ENCODE measurements around the gene HAPLN1. TPM values are rescaled to one million over a fixed set of nuclear protein-coding genes. Genes with fewer than 3 reads are reported as not detected.

HAPLN1 gene
- polyA plus RNA-seq, 1 experiment: not detected

DNA sequence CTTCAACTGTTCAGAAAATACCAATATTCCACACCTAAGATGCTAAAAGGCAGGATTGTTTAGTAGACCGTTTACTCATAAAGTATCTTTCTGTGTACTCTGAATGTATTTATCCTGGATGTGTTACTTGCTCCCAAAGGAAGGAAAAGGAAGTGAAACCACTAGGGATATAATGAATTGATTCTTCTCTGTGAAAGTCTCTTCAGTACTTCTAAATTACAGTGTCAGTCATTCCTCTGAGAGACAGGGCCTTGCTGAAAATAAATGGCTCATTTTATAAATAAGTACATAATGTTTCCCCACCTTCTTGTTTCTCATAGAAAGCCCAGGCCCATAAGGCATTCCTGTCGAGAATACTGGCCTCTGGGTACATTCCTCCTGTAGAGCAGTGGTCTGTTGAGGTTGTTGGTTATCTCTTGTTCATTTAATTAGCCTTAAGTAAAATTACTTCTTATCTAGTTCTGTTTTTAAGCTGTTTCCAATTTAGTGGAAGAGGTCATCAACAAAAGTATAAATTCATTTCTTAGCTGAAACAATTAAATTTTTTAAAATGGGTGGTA is 1.6 kb downstream of the HAPLN1 start:
- Histone ChIP-seq H3K27me3 (ENCODE audit: control insufficient read depth, insufficient read depth, low read length) (peaks cover 2% of the 10 kb centered on the region), H3K27ac (ENCODE audit: low read depth, low read length) (no peak overlapping the region), H3K9me3 (ENCODE audit: control insufficient read depth, insufficient read depth, low read length) (no peaks in the 10 kb centered on the region), H3K4me3 (ENCODE audit: low read depth, low read length) (no peak overlapping the region)
- ChIA-PET CTCF (interaction anchor here (0.6 to 2.7 kb wide), 11 partner anchors 68 to 1331 kb away, joined by 3 to 19 read pairs (median 5); partner anchors contain the start of gene EDIL3), POLR2A (no interaction called here)
- TF ChIP-seq, protein P1, sequence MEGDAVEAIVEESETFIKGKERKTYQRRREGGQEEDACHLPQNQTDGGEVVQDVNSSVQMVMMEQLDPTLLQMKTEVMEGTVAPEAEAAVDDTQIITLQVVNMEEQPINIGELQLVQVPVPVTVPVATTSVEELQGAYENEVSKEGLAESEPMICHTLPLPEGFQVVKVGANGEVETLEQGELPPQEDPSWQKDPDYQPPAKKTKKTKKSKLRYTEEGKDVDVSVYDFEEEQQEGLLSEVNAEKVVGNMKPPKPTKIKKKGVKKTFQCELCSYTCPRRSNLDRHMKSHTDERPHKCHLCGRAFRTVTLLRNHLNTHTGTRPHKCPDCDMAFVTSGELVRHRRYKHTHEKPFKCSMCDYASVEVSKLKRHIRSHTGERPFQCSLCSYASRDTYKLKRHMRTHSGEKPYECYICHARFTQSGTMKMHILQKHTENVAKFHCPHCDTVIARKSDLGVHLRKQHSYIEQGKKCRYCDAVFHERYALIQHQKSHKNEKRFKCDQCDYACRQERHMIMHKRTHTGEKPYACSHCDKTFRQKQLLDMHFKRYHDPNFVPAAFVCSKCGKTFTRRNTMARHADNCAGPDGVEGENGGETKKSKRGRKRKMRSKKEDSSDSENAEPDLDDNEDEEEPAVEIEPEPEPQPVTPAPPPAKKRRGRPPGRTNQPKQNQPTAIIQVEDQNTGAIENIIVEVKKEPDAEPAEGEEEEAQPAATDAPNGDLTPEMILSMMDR (IDR thresholded peaks at IDR 0.05; ENCODE audit: low read depth, low read length): no peak
- no peak for DNase-seq (ENCODE audit: low read depth, low spot score)

DNA sequence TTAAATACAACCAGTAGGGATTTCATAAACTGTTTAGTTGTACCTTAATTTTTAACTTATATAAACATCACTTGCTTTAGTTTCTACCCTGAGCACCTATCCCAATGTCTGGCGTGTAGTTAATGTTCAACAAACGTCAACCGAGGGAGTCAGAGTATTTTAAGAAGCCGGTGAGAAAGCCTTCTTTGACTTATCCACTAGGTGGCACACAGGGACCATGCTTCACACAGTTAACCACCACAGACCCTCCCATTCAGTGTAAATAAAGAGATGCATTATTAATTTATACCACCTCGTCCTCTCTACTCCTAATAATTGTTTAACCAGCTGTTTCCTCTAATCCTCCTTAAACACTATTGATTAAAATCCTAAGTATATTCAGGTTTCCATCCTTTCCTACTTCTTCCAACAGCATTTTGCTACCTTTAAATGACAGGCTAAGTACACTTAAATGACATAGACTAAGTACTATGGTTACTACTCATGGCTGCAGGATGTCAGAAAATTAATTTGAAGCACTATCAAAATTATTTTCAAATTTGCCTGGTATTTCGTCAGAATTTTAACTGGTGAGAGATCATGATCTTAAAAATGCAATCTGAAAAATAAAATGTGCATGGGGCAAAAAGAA is 2.3 kb downstream of the HAPLN1 start:
- CTCF ChIA-PET: interaction anchor here (0.6 to 2.7 kb wide), 20 partner anchors 69 to 1578 kb away, joined by 3 to 19 read pairs (median 4); partner anchors contain the start of gene EDIL3
- POLR2A ChIA-PET: no interaction called here
- H3K27ac ChIP-seq (ENCODE audit: low read depth, low read length): no peak overlapping the region
- no peak overlapping the region for H3K4me3 ChIP-seq (ENCODE audit: low read depth, low read length)
- no peaks in the 10 kb centered on the region for H3K9me3 ChIP-seq (ENCODE audit: control insufficient read depth, insufficient read depth, low read length)
- TF ChIP-seq, protein P1 (IDR thresholded peaks at IDR 0.05; ENCODE audit: low read depth, low read length): peak; percentile 91
- DNase-seq (ENCODE audit: low read depth, low spot score): peak; percentile 38
- peaks cover 4% of the 10 kb centered on the region for H3K27me3 ChIP-seq (ENCODE audit: control insufficient read depth, insufficient read depth, low read length)

DNA sequence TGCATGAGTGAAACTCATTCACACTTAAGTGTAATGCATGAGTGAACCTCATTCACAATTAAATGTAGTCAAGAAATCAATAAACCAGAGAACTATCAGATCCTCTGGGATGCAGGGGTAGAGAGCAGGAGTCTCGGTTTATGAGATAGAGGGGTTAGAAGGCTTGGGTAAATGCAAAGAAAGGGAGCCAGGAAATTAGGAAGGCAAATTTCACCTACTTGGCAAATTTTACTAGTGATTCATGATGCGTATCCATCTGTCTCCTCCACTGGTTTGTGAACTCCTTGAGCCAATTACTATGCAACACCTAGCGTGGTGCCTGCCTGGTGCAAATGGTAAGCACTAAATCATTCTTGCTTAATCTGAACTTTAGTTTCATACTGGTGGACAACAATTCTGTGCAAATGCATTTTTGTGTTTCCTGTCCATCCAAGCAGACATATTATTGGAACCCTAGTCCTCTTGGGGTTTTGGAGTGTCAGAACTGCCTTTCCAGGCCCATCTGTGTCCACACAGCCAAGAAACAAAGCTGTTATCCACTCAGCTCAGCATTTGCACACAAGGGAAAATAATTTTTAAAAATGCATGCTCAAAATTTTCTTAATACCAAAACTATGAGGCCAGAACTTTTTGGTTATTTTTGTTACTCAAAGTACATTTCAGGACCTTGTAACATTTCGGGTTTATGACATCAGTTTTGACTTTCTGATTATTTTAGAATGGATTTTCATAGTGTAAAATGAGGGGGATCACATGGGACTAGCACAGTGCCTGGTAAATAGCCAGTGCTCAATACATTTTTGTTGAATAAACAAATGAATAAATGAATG is 5.2 kb downstream of the HAPLN1 start:
- TF ChIP-seq, protein P1 (IDR thresholded peaks at IDR 0.05; ENCODE audit: low read depth, low read length): no peak
- Histone ChIP-seq H3K9me3 (ENCODE audit: control insufficient read depth, insufficient read depth, low read length) (no peaks in the 10 kb centered on the region), H3K27ac (ENCODE audit: low read depth, low read length) (no peak overlapping the region), H3K27me3 (ENCODE audit: control insufficient read depth, insufficient read depth, low read length) (peaks cover 4% of the 10 kb centered on the region), H3K4me3 (ENCODE audit: low read depth, low read length) (no peak overlapping the region)
- CTCF ChIA-PET: interaction anchor here (1.2 kb wide), 1 partner anchor 1334 kb away, joined by 3 read pairs; no protein-coding TSS in a partner anchor
- POLR2A ChIA-PET: no interaction called here
- DNase-seq (ENCODE audit: low read depth, low spot score): no peak

DNA sequence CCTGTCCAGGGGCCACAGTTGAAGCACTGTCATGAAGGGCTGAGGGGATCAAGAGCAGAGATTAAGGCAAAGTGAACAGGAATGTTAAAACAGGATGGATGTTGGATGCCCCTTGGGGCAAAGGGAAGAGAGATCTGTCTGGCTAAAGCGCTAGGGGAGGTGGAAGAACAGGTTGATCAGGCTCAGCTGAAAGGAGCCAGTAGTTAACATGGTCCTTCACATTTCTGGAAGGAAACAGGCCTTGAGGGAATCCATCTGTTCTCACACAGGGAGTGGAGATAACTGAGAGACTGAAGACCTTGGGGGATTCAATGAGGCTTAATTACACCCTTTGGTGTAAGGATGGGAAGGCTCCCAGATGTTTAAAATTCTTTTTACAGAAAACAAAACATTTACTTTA is 5.8 kb downstream of the HAPLN1 start:
- TF ChIP-seq, protein P1 (IDR thresholded peaks at IDR 0.05; ENCODE audit: low read depth, low read length): no peak
- Histone ChIP-seq H3K27me3 (ENCODE audit: control insufficient read depth, insufficient read depth, low read length) (peaks cover 4% of the 10 kb centered on the region), H3K9me3 (ENCODE audit: control insufficient read depth, insufficient read depth, low read length) (no peaks in the 10 kb centered on the region), H3K27ac (ENCODE audit: low read depth, low read length) (no peak overlapping the region), H3K4me3 (ENCODE audit: low read depth, low read length) (no peak overlapping the region)
- DNase-seq (ENCODE audit: low read depth, low spot score): no peak
- ChIA-PET POLR2A (no interaction called here), CTCF (no interaction called here)
